Muscle layer of colon (tissue), 2 donors: ENCODE results near the gene ALLC.

Source experiments
- H3K27ac ChIP-seq: one replicate; pipeline ENCODE4 v1.7.0; 2013; ENCODE audit warnings: low read depth, mild to moderate bottlenecking, low read length, moderate library complexity
- H3K27me3 ChIP-seq, 2 donors: one replicate each; pipeline ENCODE4 v1.7.0; 2013; ENCODE audit warnings: low read length in 2 of 2, mild to moderate bottlenecking in 2 of 2; ENCODE audit not compliant: insufficient read depth in 2 of 2, control insufficient read depth in 1 of 2
- H3K36me3 ChIP-seq: one replicate; pipeline ENCODE4 v1.7.0; 2013; ENCODE audit warnings: mild to moderate bottlenecking, low read length; ENCODE audit not compliant: insufficient read depth
- H3K4me1 ChIP-seq: one replicate; pipeline ENCODE4 v1.7.0; 2013; ENCODE audit warnings: mild to moderate bottlenecking, low read length; ENCODE audit not compliant: insufficient read depth
- H3K4me3 ChIP-seq, 2 donors: one replicate each; pipeline ENCODE4 v1.7.0; 2013; ENCODE audit warnings: low read length in 2 of 2, low read depth in 1 of 2, mild to moderate bottlenecking in 1 of 2, moderate library complexity in 1 of 2
- H3K9ac ChIP-seq: one replicate; pipeline ENCODE4 v1.7.0; 2013; ENCODE audit warnings: low read length
- H3K9me3 ChIP-seq: one replicate; pipeline ENCODE4 v1.7.0; 2013; ENCODE audit warnings: mild to moderate bottlenecking, low read length
- donor health status: abdominal sarcoma.
- donor health status: Adenocarcinoma of cecum.

Gene ALLC

DNA sequence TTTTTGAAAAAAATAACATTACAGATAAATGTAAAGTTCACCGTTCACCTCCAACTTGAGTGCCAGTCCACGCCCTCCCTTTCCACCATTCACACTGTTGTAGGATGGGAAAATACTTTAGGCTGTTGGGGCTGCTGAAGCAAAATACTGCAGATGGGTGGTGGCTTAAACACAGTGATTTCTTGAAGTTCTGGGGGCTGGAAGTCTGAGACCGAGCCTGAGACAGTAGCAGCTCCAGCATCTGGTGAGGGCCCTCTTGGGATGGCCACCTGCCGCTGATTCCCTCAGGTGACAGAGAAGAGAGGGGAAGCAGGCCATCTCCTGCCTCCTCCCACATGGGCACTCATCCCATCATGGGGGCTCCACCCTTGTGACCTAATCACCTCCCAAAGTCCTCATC, 17.7 kb downstream of the ALLC start:
- no peaks in the 10 kb centered on the region for H3K9me3 ChIP-seq
- H3K4me3 ChIP-seq, result no peak overlapping the region
- no peaks in the 10 kb centered on the region for H3K36me3 ChIP-seq
- no peaks in the 10 kb centered on the region for H3K4me1 ChIP-seq
- H3K27ac ChIP-seq, result no peak overlapping the region
- H3K9ac ChIP-seq, result no peak overlapping the region
- H3K27me3 ChIP-seq, result no peaks in the 10 kb centered on the region

DNA sequence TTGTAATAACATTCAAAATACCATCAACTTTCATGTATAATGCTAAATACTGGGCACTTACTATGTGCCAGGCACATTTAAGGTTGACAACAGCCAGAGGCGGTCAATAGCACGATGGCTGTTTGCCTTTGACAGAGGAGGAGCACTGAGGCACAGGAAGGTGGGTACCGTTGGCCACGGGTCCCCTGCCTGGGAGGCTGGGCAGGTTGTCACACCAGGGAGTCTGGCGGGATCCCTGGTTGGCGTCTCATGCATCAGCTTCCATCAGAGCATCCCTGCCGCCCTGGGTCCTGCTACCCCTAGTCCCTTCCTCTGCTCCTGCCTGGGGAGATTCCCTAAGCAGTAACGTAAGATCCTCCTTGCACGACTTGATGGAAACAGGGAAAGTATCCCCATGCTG, 19.4 kb downstream of the ALLC start:
- no peaks in the 10 kb centered on the region for H3K36me3 ChIP-seq
- H3K4me1 ChIP-seq, result no peaks in the 10 kb centered on the region
- no peaks in the 10 kb centered on the region for H3K9me3 ChIP-seq
- no peak overlapping the region for H3K27ac ChIP-seq
- H3K9ac ChIP-seq, result no peak overlapping the region
- H3K27me3 ChIP-seq, result no peaks in the 10 kb centered on the region
- no peak overlapping the region for H3K4me3 ChIP-seq

DNA sequence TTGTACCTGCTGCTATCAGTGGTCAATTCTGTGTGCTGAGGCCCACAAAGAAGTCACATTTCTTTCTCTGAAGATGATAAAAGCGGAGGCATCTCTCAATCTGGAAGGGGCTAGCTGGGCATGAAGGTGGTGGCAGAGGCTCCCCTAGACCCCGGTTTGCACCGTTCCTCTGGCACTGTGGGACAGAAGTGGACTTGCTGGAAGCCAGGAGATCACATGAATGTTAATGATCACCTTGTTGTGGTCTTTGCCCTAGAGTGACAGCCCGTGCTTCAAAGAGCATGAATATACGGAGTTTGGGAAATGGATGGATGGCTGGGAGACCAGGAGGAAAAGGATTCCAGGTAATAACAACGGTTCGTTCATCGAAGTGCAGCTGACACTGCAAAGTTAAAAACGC, 20.2 kb downstream of the ALLC start:
- no peaks in the 10 kb centered on the region for H3K36me3 ChIP-seq

DNA sequence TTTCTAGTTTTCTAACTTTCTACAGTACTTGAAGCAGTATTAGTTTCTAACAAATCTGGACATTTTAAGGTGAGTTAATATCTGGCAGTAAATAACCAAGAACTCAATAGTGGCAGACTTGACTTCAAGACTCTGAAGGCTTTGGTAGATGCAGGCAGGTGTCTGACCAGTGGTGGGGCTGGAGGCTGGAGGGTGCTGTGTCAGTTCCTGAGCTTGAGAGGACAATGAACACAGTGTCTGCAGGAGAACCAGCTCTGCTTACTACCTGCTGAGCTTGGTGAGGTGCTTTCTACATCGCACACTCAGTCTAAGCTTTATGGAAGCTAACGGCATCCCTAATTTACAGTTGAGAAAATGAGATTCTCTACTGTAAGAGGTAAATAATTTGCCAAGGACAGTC, 21.2 kb downstream of the ALLC start:
- Histone ChIP-seq H3K9ac (no peak overlapping the region), H3K4me3 (no peak overlapping the region), H3K4me1 (no peaks in the 10 kb centered on the region), H3K27ac (no peak overlapping the region), H3K9me3 (no peaks in the 10 kb centered on the region), H3K27me3 (no peaks in the 10 kb centered on the region), H3K36me3 (no peaks in the 10 kb centered on the region)

More for the DNA sequence above, 20.2 kb downstream of the ALLC start:
- no peaks in the 10 kb centered on the region for H3K9me3 ChIP-seq
- H3K4me3 ChIP-seq, result no peak overlapping the region
- no peak overlapping the region for H3K27ac ChIP-seq
- H3K9ac ChIP-seq, result no peak overlapping the region
- H3K27me3 ChIP-seq, result no peaks in the 10 kb centered on the region
- no peaks in the 10 kb centered on the region for H3K4me1 ChIP-seq

DNA sequence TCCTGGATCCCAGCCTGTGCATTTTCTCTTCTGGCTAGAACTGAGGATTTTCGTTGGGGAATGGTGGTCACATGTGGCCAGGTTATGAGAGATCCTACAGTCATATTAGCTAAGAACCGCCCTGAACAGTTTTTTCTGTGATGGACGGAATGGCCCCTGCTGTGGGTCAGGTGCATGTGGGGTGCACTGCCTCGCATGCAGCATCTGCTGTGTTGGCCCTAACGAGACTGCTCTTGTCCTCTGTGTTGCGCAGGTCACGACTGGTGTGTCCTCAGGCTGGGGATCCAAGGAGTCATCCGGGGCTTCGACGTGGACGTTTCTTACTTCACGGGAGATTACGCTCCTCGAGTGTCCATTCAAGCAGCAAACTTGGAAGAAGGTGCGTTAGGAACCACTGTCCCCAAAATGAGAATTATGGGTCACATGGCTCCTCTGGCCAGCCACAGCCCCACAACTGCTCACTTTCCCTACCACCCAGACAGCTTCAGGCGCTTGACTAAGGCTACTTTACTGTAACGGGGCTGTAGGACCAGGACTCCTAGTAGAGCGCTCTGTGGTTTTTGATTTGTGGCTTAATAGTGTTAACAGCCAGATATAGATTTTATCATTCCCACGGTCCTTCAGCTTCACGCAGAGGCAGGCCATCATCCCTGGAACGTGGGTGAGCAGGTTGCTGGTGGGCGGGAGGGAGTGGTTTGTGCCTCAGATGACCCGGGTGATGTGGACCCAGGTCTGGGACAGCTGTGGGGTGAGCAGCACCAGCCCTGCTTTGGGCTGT, 21.8 kb downstream of the ALLC start:
- no peaks in the 10 kb centered on the region for H3K36me3 ChIP-seq
- H3K27ac ChIP-seq, result no peak overlapping the region
- no peak overlapping the region for H3K4me3 ChIP-seq
- no peak overlapping the region for H3K9ac ChIP-seq
- no peaks in the 10 kb centered on the region for H3K27me3 ChIP-seq
- no peaks in the 10 kb centered on the region for H3K9me3 ChIP-seq
- H3K4me1 ChIP-seq, result no peaks in the 10 kb centered on the region

DNA sequence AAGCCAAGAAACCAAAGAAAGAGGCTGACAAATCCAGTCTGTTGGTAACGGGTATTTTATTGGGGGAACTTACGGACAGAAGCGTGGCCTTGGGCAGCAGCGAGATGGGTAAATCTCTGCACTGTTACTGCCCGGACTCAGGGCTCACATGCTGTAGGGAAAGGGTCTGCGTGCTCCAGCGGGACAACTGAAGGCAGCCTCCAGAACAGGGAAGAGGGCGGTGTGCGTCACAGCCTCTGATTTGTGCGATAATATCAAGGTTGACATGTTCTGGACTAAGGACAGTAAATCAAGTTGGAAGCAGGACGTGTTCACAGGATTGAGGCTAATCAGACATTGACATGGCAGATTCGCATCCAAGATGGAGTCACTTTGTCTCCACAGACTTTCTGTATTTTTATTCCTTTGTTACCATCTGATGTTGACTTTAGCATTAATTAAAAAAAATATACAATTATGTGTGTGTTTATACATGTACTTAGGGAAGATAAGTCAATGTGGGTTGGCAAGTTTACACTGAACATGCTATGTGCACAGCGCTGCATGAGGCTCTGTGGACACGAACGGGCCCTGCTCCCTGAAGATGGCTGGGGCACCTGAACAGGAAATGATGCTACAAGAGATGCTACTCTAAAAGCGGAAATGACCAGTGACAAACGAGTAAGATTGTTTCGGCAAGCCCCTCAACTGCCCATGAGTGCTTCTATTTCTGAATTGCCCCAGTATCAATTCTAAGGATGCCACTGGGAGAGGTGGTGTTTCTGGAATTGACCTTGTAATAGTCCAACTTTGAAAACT, 22.7 kb downstream of the ALLC start:
- Histone ChIP-seq H3K4me1 (no peaks in the 10 kb centered on the region), H3K9ac (no peak overlapping the region), H3K27me3 (no peaks in the 10 kb centered on the region), H3K4me3 (no peak overlapping the region), H3K27ac (no peak overlapping the region), H3K36me3 (no peaks in the 10 kb centered on the region), H3K9me3 (no peaks in the 10 kb centered on the region)

DNA sequence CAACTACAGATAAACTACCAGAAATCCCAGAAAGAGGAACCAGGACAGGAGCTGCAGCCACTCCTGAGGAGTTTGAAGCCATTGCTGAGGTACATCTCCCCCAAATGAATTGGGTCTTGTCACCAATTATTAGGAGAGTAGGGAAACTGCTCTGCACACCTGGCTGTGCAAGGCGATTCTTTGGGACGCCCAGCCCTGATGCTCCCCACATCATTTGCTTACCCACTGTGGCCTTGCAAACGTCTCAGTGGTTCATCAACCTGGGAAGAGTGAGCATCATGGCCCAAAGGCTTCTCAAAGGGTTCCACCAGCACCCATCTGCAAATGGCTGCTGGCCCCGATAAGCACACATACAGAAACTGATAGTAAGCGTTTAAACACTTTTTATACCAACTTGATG, 23.6 kb downstream of the ALLC start:
- Histone ChIP-seq H3K9me3 (no peaks in the 10 kb centered on the region), H3K27me3 (no peaks in the 10 kb centered on the region), H3K36me3 (no peaks in the 10 kb centered on the region), H3K4me3 (no peak overlapping the region), H3K27ac (no peak overlapping the region), H3K9ac (no peak overlapping the region), H3K4me1 (no peaks in the 10 kb centered on the region)

DNA sequence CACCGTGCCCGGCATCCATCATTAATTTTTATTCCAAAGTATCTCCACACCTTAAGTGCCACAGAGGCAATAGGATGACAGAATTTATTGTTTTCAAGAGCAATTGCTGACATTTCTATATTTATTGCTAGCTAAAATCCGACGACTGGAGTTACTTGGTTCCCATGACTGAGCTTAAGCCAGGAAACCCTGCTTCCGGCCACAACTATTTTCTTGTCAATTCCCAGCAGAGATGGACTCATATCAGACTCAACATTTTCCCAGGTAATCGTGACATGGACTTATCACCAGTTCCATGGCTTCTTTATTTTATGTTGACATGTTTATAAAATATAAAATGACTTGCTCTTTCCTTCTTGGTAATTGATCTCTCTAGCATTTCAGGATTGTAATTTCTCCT, 24.8 kb downstream of the ALLC start:
- Histone ChIP-seq H3K36me3 (no peaks in the 10 kb centered on the region), H3K9ac (no peak overlapping the region), H3K27ac (no peak overlapping the region), H3K4me1 (no peaks in the 10 kb centered on the region), H3K9me3 (no peaks in the 10 kb centered on the region), H3K27me3 (no peaks in the 10 kb centered on the region), H3K4me3 (no peak overlapping the region)

DNA sequence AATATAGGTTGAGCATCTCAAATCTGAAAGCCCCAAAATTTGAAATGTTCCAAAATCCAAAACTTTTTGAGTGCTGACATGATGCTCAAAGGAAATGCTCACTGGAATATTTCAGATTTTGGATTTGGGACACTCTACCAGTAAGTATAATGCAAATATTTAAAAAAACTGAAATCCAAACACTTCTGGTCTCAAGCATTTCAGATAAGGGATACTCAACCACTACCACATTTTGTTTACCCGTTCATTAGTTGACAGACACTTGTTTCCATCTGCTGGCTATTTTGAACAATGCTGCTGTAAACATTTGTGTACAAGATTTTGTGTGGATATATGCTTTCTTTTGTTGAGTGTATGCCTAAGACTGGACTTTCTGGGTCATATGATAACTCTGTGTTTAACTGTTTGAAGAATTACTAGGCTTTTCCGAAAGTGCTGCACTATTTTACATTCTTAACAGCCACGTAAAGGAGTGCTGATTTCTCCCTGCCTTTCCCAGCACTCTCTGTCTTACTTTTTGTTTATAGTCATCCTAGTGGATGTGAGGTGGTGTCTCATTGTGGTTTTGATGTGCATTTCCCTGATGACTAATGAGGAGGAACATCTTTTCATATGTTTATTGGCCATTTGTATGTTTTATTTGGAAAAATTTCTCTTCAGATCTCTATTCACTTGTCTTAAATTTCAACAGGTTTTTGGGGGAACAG, 25.9 kb downstream of the ALLC start:
- no peaks in the 10 kb centered on the region for H3K4me1 ChIP-seq
- H3K4me3 ChIP-seq, result no peak overlapping the region
- no peaks in the 10 kb centered on the region for H3K36me3 ChIP-seq

DNA sequence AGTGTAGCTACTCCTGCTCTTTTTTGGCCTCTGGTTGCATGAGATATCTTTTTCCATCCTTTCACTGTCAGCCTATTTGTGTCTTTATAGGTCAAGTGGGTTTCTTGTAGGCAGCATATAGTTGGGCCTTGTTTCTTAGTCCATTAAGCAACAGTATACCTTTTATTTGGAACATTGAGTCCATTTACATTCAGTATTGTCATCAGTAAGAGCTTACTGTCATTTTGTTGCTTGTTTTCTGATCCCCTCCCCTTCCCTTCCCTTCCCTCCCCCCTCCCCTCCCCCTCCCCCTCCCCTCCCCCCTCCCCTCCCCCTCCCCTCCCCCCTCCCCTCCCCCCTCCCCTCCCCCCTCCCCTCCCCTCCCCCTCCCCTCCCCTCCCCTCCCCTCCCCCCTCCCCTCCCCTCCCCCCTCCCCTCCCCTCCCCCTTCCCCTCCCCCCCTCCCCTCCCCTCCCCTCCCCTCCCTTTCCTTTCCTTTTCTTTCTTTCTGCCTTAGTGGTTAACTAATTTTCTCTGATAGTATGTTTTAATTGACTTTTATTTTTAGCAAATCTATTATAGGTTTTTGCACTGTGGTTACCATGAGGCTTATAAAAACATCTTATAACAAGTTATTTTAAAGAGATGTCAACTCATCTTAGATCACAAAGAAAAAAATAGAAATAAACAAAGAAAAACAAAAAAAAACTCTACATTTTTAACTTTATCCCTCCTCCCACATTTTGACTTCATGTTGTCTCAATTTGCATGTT, 32.2 kb downstream of the ALLC start:
- Histone ChIP-seq H3K9ac (no peak overlapping the region), H3K27me3 (no peaks in the 10 kb centered on the region), H3K27ac (no peak overlapping the region), H3K4me3 (no peak overlapping the region), H3K9me3 (no peaks in the 10 kb centered on the region), H3K4me1 (no peaks in the 10 kb centered on the region), H3K36me3 (no peaks in the 10 kb centered on the region)

More for the DNA sequence above, 25.9 kb downstream of the ALLC start:
- H3K27me3 ChIP-seq, result no peaks in the 10 kb centered on the region
- H3K27ac ChIP-seq, result no peak overlapping the region
- H3K9ac ChIP-seq, result no peak overlapping the region
- no peaks in the 10 kb centered on the region for H3K9me3 ChIP-seq

DNA sequence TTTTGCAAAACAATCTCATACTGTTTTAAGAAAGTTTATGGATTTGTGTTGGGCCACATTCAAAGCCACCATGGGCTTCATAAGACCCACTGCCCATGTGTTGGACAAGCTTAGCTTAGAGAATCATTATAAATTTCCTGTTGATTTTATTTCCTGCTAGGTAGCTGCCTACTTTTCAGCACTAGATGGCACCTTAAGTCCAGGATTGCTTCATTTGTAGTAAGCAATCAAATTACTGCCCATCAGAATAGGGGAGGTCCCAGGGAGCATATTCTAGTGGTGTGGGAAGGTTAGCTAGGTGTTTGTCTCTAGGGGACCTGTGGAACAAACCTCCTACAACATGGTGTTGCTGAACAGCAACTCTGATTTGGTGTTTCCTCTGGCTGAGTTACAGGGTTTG, 34.4 kb downstream of the ALLC start:
- no peak overlapping the region for H3K9ac ChIP-seq
- no peaks in the 10 kb centered on the region for H3K36me3 ChIP-seq
- H3K4me3 ChIP-seq, result no peak overlapping the region
- no peaks in the 10 kb centered on the region for H3K9me3 ChIP-seq
- no peaks in the 10 kb centered on the region for H3K4me1 ChIP-seq
- no peaks in the 10 kb centered on the region for H3K27me3 ChIP-seq
- no peak overlapping the region for H3K27ac ChIP-seq
